MV-4-11 (cell line): ENCODE measurements around the gene PITRM1.
"Not testable (repeated sequence)": the region's sequence is repeated elsewhere in the genome, so short reads cannot be mapped to it uniquely, and the experiment has no call there.

Experiments
- DNase-seq: peaks from one replicate; lab custom pipeline; 2025; lab: John Stamatoyannopoulos, UW

The PITRM1 gene

DNA sequence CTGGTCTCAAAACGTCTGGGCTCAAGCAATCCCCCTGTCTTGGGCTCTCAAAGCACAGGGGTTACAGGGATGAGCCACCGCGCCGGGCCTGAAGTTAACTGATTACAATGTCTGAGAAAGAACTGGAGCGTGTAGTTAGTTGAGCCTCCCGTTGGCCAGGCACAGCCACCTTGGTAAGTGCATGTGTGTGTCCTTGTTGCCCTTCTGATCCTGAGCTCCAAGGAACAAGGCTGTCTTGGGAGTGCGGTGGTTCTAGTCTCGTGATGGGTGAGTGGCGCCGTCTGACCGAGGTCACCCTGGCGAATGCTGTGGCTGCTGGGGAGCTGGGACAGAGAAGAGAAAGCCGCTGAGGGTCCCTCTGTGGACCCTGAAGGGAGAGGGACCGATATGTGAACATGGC is 50.5 kb downstream of the PITRM1 start:
- DNase-seq = no peak

DNA sequence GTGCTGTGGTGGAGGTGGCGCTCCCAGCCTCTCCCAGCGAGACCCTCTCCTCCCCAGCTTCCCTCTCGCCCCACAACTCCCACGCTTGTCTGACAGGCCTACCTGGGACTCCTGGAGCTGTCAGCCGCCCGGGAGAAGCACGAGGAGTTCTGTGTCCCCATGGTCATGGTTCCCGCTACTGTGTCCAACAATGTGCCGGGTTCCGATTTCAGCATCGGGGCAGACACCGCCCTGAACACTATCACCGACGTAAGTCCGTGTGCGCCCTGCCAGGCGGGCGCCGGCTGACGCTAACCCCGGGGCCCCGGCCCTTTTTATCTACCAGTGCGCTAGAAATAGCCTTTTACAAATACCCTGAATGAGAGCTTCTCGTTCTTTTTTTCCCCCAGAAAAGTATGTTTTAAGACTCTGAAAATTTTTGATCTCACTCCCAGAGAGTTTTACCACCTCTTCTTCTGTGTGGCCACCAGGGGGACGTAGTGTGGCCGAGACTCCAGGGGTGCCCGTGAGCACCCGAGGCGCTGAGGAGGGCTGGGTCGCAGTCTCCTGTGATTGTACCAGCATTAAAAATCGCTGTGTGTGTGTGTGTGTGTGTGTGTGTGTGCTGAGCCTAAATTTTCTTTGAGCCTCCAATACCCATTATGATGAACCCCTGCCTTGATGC is 52.7 kb downstream of the PITRM1 start:
- no peak for DNase-seq

DNA sequence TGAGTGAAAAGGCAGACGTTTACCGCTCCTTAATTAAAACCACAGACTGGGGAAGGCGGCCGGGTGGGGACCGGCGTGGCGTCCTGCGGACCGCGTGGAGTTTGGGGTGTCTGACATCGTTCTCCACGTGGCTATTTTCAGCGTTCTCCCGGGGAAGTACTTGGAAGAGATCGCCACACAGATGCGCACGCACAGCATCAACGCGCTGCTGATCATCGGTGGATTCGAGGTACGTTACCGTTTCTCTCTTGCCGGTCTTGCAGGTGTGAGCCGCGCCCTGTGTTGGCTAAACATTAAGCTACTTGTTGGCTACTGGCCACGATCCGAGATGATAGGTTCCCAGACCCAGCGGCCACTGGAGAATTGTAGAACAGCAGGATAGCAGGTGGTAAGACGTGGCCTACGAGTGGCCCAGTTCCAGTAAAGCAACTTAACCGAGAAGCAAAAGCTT is 53.9 kb downstream of the PITRM1 start:
- DNase-seq = no peak

DNA sequence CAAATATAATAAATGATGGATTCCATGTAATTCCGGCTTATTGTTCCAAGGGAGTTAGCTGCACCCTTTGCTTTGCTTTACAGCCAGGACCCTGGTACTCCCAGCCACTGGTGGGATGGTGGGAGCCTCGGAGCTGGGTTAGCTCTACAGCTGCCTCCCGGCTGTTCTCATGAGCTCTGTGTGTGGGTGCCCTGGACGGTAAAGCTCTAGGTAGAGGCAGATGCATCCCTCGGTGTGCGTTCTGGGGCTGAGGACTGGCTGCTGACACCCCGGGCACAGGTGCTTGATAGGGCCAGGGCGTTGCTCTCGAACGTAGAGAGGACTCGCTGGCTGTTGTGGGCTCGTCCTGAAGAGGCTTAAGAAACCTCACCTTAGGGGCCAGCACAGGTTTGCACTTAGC is 55.1 kb downstream of the PITRM1 start:
- DNase-seq = no peak

DNA sequence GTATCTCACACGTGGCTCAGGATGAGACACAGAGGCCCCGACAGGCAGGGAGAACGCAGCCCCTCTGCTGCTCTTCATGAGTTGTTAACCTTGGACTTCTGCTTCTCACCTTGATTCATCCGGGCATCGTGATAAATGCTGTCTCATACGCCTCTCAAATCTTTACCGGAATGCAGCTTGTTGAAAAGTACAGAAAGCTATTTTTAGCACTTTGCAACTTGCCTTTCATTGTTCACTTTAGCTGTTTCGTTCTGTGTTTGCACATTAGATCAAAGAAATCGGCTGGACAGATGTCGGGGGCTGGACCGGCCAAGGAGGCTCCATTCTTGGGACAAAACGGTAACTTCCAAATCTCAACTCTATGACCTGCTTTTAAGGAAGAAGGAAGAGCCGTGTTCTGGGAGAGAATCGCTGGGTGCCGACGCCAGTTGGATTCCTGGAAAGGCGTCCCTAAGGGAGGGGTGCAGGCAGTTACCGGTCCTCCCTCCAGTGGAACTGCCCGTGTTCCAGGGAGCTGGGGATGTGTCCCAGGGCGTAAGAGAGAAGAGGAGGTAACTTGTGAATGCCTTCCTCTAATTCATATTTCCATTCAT is 56.0 kb downstream of the PITRM1 start:
- no peak for DNase-seq

DNA sequence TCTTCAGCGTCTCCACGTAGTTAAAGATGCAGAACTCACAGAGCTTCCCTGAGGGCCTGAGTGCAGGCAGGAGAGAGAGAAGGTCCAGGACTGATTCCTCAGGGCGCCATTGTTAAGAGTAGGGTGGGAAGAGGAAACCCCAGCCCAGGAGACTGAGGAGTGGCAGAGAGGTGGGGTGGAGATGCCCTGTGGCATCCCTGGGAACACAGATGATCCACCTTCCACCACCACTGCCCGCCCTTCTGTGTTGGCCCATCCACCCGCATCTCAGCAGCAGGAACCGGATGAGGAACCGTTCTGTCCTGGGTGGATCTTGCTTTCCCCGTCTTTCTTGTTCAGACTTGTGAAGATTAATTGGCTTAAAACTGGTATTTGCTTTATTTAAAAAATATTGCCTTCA is 56.9 kb downstream of the PITRM1 start:
- no peak for DNase-seq

DNA sequence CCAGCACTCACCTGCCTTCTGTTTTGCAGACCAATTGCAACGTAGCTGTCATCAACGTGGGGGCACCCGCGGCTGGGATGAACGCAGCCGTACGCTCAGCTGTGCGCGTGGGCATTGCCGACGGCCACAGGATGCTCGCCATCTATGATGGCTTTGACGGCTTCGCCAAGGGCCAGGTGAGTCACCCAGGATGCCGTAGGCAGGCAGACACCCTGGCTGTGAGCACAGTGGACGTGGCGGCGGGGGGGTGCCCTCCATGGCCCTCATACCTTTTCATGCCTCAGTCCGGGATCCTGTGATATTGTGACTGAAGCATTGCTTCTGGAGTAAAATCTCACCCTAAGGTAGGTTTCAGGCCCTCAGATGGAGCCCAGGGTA is 59.2 kb downstream of the PITRM1 start:
- DNase-seq = no peak

DNA sequence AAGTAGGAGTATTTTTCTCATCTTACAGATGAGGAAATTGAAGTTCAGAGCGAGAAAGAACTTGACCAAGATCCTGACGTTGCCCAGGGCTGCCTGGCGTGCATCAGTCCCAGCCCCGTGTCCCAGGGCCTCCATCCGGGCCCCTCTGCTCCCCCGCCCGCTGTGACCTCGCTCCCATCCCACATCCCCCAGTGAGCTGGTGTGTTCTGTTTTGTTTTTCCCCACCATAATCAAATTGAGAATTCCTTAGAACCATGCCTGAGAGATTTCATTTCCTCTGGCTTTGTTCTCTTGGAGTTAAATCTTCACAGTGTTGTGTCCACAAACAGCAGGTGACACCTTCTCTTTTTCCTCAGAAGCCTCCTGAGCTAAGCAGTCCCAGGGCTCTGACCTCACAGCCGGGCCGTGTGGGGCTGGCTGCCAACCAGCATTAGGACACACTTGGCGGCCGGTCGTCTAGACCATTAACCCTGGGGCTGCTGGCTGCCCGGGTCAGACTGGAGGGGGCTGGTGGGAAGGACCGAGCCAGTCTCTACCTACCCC is 60.9 kb downstream of the PITRM1 start:
- DNase-seq = no peak

DNA sequence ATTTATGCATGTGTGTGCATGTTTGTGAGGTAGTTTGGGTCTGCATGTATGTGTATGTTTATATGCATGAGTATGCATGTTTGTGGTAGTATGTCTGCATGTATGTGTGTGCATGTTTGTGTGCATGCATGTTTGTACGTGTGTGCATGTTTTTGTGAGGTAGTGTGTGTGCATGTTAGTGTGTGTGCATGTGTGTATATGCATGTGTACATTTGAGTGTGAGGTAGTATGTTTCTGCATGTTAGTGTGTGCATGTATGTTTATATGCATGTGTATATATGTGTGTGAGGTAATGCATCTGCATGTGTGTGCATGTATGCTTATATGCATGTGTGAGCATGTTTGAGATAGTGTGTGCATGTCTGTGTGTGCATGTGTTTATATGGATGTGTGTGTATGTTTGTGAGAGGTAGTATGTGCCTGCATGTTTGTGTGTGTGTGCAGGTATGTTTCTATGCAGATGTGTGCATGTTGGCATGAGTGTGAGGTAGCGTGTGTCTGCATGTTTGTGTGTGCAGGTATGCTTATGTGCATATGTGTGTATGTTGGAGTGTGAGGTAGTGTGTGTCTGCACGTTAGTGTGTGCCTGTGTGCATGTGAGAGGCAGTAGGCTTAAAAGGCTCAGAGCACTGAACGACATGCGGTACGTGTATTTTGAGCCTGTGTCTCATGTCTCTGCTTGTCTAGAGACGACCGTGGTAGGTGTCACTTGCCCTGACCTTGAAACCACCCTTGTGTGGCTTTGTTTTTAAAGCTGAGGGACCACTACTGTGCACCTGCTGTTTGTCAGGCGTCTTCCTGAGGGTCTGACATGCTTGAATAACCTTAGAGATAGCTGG is 61.6 kb downstream of the PITRM1 start:
- no peak for DNase-seq

DNA sequence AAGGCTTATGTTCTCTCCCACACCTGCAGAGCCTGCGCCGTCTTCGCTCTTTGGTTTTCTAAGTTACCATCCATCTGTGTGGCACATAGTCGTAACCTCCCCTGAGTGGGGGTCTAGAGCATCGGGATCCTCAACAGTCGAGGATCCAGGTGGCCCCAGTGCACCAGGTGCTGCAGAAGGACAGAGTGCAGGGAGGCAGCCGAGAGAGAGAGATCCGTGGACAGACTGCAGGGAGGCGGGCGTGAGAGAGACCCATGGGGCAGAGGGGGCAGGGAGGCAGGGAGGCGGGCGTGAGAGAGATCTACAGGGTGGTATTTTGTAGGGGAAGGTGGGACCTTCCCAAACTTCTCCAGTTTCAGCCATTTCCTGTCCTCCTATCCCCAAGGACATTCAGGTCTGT is 62.9 kb downstream of the PITRM1 start:
- DNase-seq = no peak

DNA sequence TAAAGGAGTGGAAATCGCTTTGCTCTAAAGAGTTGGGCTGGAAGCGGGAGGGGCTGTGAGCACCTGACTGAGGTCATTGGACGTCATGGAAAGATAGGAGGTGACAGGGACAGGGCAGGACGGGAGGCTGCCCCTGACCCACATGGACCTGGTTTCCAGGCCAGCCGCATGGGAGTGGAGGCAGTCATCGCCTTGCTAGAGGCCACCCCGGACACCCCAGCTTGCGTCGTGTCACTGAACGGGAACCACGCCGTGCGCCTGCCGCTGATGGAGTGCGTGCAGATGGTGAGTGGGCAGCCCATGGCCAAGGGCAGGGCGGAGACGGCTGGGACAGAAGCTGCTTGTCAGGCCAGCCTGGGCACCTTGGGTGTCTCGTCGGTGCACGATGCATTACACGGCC is 63.4 kb downstream of the PITRM1 start:
- no peak for DNase-seq

DNA sequence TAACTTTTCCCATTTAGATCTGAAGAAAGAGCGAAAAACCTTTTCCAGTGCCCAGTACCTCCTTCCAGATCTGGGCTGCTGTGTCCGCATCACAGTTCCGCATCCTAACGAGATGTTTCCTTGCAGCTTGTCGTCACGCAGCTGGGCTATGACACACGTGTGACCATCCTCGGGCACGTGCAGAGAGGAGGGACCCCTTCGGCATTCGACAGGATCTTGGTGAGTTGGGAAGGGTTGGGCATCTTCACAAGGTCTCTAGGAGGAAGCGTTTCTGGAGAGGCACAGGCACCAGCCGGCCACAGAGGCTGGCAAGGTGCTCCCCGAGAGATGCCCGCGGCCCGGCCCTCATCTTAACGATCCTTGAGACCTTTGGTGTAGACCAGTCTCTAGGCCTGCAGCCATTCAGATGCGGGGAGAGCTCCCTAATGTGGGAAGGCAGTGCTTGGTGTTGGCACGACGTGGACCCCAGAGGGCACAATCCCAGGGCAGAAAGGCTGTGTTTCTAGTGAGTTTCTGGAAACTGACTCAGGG is 63.9 kb downstream of the PITRM1 start:
- no peak for DNase-seq

DNA sequence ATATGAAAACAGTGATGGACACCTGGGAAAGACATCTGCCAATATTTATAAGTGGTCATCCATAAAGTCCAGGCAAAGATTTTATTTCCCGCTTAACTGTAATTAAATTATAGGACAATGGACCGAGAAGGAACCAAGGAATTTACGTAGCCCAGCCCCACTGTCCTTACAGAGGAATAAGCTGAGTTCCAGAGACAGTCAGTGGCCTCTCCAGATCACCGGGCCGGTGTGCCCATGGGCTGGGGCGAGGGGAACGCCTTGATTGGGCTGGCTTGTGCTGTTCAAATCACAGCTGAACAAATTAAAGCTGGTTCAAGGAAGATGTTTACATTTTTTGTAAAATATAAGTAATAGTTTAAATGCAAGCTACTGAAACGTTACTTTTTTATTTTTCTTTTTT is 64.5 kb downstream of the PITRM1 start:
- no peak for DNase-seq

DNA sequence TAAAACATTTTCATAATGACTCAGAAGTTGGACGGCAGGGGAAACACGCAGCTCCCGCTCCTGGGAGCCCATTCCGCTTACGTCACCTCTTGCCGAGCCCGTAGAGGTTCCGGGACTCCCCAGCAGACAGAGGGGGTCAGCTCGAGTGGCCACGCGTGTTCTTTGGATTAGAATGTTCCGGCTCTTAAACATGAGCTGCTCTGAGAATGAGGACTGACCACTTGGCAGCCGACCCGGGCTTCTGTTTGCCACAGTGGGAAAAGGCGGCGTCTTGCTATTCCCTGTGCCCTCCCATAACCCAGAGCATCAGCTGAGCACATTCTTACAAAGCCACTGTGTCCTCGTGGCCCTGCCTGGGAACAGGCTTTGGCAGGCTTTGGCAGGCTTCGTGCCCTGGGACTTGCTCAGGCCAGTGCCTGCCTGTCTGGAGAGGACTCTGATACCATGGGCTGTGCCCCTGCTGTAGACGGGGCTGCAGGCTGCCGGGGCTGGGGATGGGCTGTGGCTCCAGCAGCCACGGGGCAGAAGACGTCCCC is 65.1 kb downstream of the PITRM1 start:
- no peak for DNase-seq

DNA sequence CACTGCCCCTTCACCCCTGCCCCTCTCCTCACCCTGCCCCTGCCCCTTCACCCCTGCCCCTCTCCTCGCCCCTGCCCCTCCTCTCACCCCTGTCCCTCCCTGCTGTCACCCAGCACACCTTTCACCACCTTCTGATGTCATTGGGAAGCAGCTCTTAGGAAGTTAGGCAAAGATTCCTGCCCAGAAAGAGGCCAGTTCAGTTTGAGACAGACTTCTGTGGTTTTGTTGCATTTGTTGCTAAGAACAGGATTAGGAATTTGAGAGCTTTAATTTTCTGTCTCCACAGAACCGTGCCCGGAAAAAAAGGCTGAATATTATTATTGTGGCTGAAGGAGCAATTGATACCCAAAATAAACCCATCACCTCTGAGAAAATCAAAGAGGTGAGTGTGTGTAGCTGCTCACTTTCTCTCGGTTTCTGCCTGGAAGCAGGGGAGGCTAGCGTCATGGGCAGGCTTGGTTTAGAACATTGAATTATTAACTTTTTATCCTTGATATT is 65.6 kb downstream of the PITRM1 start:
- DNase-seq = no peak

DNA sequence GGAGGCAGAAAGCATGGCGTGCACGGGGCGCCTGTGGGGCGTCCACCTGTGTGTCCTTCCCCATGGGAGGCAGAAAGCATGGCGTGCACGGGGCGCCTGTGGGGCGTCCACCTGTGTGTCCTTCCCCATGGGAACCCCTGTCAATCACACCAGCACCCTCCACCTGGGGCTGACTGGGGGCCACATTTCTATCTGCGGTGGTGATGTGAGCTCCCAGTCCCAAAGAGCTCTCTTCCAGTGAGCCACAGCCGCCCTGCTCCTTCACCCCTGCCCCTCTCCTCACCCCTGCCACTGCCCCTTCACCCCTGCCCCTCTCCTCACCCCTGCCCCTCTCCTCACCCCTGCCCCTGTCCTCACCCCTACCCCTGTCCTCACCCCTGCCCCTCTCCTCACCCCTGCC is 66.3 kb downstream of the PITRM1 start:
- DNase-seq = not testable (repeated sequence)

DNA sequence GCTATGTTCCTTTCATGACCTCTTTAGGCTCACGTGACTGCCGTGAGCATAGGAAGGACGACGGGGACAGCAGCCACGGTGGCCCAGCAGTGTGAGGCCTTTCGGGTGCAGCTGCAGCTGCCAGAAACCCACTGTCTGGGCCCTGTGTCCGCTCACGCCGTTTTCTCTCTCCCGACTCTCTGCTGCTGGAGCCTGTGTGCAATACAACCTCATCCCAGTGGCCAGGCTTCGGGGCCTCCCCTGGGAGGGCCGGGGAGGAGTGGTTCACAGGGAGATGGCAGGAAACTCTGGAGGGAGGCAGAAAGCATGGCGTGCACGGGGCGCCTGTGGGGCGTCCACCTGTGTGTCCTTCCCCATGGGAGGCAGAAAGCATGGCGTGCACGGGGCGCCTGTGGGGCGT is 66.7 kb downstream of the PITRM1 start:
- DNase-seq = no peak

DNA sequence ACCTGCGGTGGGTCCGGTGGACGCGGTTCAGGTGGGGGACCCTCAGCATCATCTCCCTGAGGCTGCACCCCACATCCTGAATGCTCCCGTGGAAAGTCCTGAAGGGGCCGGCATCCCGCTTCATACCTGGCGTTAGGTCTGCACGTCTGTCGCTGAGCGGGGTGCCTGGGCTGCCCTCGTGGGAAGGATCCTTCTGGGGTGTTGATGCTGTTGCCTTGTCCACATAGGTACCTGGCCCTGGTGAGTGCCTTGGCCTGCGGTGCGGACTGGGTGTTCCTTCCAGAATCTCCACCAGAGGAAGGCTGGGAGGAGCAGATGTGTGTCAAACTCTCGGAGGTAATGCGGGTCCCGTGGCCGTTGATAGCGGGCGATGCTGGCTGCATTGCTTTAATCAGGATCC is 67.4 kb downstream of the PITRM1 start:
- DNase-seq = no peak

DNA sequence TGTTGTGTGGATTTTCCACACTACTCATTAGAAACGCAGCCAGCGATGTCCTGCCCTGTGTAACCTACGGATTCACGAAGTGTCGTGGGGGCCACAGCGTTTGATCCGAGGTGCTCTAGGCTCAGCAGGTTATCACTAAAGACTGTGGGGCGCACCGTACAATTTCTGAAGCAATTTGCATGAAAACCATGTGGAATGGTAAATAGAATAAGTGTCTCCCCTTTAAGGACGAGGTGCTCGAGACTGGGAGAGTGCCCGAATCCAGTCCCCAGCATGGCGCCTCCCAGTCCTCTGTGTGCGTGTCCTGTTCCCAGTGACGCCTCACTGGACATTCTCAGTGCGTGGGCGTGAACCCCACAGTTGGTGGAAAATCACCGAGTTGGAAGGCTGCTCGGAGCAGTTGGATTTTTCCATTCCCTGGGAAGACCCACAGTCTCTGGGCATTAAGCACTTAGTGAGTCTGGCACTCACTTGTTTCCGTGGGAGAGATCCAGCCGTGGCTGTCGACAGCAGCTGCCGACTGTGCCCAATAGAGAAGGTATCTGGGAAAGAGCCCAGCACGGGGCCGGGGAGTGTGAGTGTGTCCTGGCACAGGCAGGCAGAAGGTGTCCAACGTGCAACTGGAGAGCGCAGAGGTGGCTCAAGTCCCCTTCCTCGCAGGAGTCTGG is 68.2 kb downstream of the PITRM1 start:
- DNase-seq = no peak

DNA sequence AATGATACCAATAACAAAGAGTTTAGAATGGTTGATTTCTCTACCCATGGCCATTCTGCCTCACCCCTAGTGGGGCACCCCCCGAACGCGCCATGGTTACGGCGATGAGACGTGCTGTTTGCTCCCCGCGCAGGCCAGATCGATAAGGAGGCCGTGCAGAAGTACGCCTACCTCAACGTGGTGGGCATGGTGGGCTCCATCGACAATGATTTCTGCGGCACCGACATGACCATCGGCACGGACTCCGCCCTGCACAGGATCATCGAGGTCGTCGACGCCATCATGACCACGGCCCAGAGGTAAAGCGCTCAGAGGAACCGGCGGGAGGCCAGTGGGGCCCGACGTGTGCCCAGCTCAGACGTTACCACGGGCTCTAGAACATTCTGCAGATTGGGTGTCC is 68.9 kb downstream of the PITRM1 start:
- no peak for DNase-seq

DNA sequence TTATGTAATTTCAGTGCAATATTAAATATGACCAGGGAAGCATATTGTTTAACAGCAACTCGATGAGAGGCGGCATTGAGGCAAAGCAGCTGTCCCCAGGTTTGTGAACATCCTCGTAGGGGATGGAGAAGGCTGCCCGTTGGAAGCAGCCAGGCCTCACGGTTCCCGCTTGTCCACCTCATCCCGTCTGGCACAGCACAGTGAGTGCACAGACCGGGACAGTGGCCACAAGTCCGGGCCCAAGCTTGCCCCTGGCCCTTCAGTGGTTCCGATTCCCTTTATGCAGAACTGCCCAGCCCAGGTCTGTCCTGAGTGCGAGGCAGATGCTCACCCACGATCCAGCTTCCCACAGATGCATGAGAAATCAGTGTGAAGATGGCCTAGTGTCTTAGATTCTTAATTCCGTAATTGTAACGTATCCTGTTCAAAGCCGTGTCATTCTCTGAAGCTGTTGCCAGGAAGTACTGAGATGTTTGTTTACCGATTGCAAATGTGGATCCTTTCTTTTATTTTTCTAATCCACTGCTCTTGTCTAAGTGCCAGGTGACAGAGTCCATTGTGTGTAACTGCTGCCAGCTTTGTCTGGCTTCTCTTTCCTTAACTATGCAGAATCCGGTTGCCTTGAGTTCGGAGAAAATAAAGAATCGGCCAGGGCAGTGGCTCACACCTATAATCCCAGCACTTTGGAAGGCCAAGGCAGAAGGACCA is 69.7 kb downstream of the PITRM1 start:
- no peak for DNase-seq
